Uterus (tissue), 2 donors: ENCODE results near the gene LUZP2.

Experiments used
- POLR2A ChIP-seq, 2 donors: fragments of 450-650 bp; IDR thresholded peaks; one replicate each; pipeline ENCODE4 v1.6.1; 2016; ENCODE audit warnings: antibody characterized with exemption in 2 of 2, mild to moderate bottlenecking in 1 of 2, moderate library complexity in 1 of 2
- TF ChIP-seq, protein P1 (sequence below), 4 experiments: fragments of 200-600 bp in 2 of 4; fragments of 450-650 bp in 2 of 4; sonication (generic) in 2 of 4; IDR thresholded peaks; one replicate each; pipeline ENCODE4 v1.5.1; 2016 to 2019; ENCODE audit warnings: antibody characterized with exemption in 4 of 4, mild to moderate bottlenecking in 2 of 4, moderate library complexity in 1 of 4

DNA sequence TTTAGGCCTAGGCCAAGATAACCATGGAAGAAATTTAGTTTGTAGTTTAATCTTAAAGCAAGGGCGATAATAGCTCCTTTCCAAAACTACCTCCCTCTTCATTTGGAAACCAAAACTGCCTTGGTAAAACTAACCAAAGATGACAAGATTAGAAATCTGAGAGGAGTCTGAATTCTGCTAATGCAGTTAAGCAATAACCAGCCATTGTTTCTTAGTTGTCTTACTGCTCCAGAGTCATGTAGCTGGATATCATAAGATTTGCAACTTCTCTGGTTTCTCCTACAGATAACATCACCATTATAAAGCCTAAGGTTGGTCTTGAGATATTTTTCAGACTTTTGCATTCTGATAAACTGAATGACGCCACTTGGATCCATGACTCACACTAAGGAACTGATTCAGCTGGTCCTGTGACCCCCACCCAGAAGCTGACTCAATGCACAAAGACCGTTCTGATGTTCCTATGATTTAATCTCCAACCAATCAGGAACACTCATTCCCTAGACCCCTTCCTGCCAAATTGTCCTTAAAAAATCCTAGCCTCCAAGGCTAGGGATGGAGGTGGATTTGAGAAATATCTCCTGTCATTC, 200.8 kb downstream of the LUZP2 start:
- TF ChIP-seq, protein P1, sequence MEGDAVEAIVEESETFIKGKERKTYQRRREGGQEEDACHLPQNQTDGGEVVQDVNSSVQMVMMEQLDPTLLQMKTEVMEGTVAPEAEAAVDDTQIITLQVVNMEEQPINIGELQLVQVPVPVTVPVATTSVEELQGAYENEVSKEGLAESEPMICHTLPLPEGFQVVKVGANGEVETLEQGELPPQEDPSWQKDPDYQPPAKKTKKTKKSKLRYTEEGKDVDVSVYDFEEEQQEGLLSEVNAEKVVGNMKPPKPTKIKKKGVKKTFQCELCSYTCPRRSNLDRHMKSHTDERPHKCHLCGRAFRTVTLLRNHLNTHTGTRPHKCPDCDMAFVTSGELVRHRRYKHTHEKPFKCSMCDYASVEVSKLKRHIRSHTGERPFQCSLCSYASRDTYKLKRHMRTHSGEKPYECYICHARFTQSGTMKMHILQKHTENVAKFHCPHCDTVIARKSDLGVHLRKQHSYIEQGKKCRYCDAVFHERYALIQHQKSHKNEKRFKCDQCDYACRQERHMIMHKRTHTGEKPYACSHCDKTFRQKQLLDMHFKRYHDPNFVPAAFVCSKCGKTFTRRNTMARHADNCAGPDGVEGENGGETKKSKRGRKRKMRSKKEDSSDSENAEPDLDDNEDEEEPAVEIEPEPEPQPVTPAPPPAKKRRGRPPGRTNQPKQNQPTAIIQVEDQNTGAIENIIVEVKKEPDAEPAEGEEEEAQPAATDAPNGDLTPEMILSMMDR (IDR thresholded peaks at IDR 0.05): no peak
- TF ChIP-seq POLR2A (IDR thresholded peaks at IDR 0.05): no peak
